Gastroesophageal sphincter (tissue), 4 donors: ENCODE results near the gene ZFYVE1. TPM values are rescaled to one million over a fixed set of nuclear protein-coding genes. Genes with fewer than 3 reads are reported as not detected.

ENCODE experiments used
- ATAC-seq: fragments of 150-250 bp; one replicate; pipeline ENCODE4 v1.9.1; 2016; ENCODE audit warnings: mild to moderate bottlenecking, moderate library complexity
- H3K27ac ChIP-seq, 4 donors: fragments of 200-600 bp; sonication (generic) in 3 of 4; 1 replicate in 3 of 4; 2 replicates in 1 of 4; pipeline ENCODE4 v1.5.1; 2016 to 2019
- H3K27me3 ChIP-seq: fragments of 200-600 bp; sonication (generic); one replicate; pipeline ENCODE4 v1.5.1; 2019
- H3K36me3 ChIP-seq, 2 donors: fragments of 200-600 bp; sonication (generic); one replicate each; pipeline ENCODE4 v1.5.1; 2019; ENCODE audit warnings: control low read depth in 1 of 2
- H3K4me1 ChIP-seq, 3 donors: fragments of 200-600 bp; sonication (generic); 1 replicate in 2 of 3; 2 replicates in 1 of 3; pipeline ENCODE4 v1.5.1; 2016 to 2019; ENCODE audit warnings: control low read depth in 2 of 3
- H3K4me3 ChIP-seq, 2 donors: fragments of 200-600 bp; sonication (generic); one replicate each; pipeline ENCODE4 v1.5.1; 2019; ENCODE audit warnings: mild to moderate bottlenecking in 1 of 2, moderate library complexity in 1 of 2
- H3K9me3 ChIP-seq, 3 donors: fragments of 200-600 bp; sonication (generic); one replicate each; pipeline ENCODE4 v1.5.1; 2017 to 2019; ENCODE audit warnings: control low read depth in 2 of 3
- CTCF ChIP-seq, 4 experiments: fragments of 200-600 bp in 2 of 4; fragments of 450-650 bp in 2 of 4; sonication (generic) in 1 of 4; IDR thresholded peaks; one replicate each; pipeline ENCODE4 v1.5.1; 2017 to 2019; ENCODE audit warnings: antibody characterized with exemption in 4 of 4, mild to moderate bottlenecking in 2 of 4, moderate library complexity in 2 of 4
- EP300 ChIP-seq: sonication (generic); formaldehyde crosslinking; IDR thresholded peaks from one replicate; pipeline ENCODE4 v1.6.1; 2017; ENCODE audit warnings: antibody characterized with exemption, mild to moderate bottlenecking
- POLR2A ChIP-seq, 2 donors: fragments of 450-650 bp; IDR thresholded peaks; one replicate each; pipeline ENCODE4 v1.6.1; 2017; ENCODE audit warnings: antibody characterized with exemption in 2 of 2, mild to moderate bottlenecking in 2 of 2, moderate library complexity in 1 of 2
- POLR2AphosphoS5 ChIP-seq: sonication (generic); formaldehyde crosslinking; IDR thresholded peaks from one replicate; pipeline ENCODE4 v1.6.1; 2017; ENCODE audit warnings: antibody characterized with exemption
- WGBS, 2 donors: methylation state at CpG; one replicate each; pipeline ENCODE4 v1.1.5; 2018; ENCODE audit warnings: low coverage in 1 of 2; 5-methylcytosine and 5-hydroxymethylcytosine counted together
- total RNA-seq, 4 donors: library from RNA; depleted of rRNA; stranded (reverse); fragments of >200 nt; gene quantifications; one replicate each; pipeline ENCODE4 v1.1.0, GENCODE V29; 2016

The ZFYVE1 gene
- total RNA-seq, 4 donors from 2014 or later, result 16.7 to 36.7 (median 23.8) TPM

- peak; percentile 13 for ATAC-seq
- TF ChIP-seq POLR2A (IDR thresholded peaks at IDR 0.05), result no peak
- no peak for TF ChIP-seq EP300
- no peak for TF ChIP-seq CTCF (IDR thresholded peaks at IDR 0.05)
- TF ChIP-seq POLR2AphosphoS5, result no peak
These were observed 56.0 kb downstream of the ZFYVE1 start for GRCh38 chr14:72970824-72971434.

GRCh38 chr14:72970058-72970630, 56.8 kb downstream of the ZFYVE1 start:
- 89% methylated on average over 11 of the region's 17 CpGs; no CpG with 5 or more reads in 1 of the 2 donors for WGBS, 2 donors
- no peaks in the 10 kb centered on the region for H3K27me3 ChIP-seq
- no peak overlapping the region for H3K27ac ChIP-seq
- no peak overlapping the region for H3K4me3 ChIP-seq
- no peak for ATAC-seq
- no peaks in the 10 kb centered on the region for H3K9me3 ChIP-seq
- peaks cover 0 to 82% of the 10 kb centered on the region in 2 donors for H3K36me3 ChIP-seq
- no peaks in the 10 kb centered on the region for H3K4me1 ChIP-seq
- TF ChIP-seq CTCF (IDR thresholded peaks at IDR 0.05) (no peak), POLR2A (IDR thresholded peaks at IDR 0.05) (no peak), EP300 (no peak), POLR2AphosphoS5 (no peak)

More at GRCh38 chr14:72970824-72971434, 56.0 kb downstream of the ZFYVE1 start:
- Histone ChIP-seq H3K4me3 (no peak overlapping the region), H3K4me1 (no peaks in the 10 kb centered on the region), H3K9me3 (no peaks in the 10 kb centered on the region), H3K36me3 (peaks cover 0 to 90% of the 10 kb centered on the region in 2 donors), H3K27me3 (no peaks in the 10 kb centered on the region), H3K27ac (no peak overlapping the region)
- WGBS, 2 donors, result 86 to 93% methylated on average over 15 to 17 of the region's 20 CpGs

GRCh38 chr14:72968316-72968715, 58.6 kb downstream of the ZFYVE1 start:
- no peaks in the 10 kb centered on the region for H3K27me3 ChIP-seq
- 80% methylated on average over 1 of the region's 5 CpGs; no CpG with 5 or more reads in 1 of the 2 donors for WGBS, 2 donors
- ATAC-seq, result no peak
- H3K4me3 ChIP-seq, result no peak overlapping the region
- H3K36me3 ChIP-seq, result peaks cover 0 to 64% of the 10 kb centered on the region in 2 donors
- no peak overlapping the region for H3K27ac ChIP-seq
- TF ChIP-seq EP300, result no peak
- no peak for TF ChIP-seq POLR2AphosphoS5
- no peak for TF ChIP-seq CTCF (IDR thresholded peaks at IDR 0.05)
- TF ChIP-seq POLR2A (IDR thresholded peaks at IDR 0.05), result no peak
- H3K4me1 ChIP-seq, result no peaks in the 10 kb centered on the region
- no peaks in the 10 kb centered on the region for H3K9me3 ChIP-seq

GRCh38 chr14:72966038-72966437, 60.9 kb downstream of the ZFYVE1 start:
- no peak for ATAC-seq
- Histone ChIP-seq H3K27ac (no peak overlapping the region), H3K4me3 (no peak overlapping the region), H3K9me3 (no peaks in the 10 kb centered on the region), H3K27me3 (no peaks in the 10 kb centered on the region), H3K4me1 (no peaks in the 10 kb centered on the region), H3K36me3 (peaks cover 0 to 49% of the 10 kb centered on the region in 2 donors)
- WGBS, 2 donors, result 80 to 90% methylated on average over 2 to 3 of the region's 6 CpGs
- TF ChIP-seq CTCF (IDR thresholded peaks at IDR 0.05) (no peak), POLR2AphosphoS5 (no peak), POLR2A (IDR thresholded peaks at IDR 0.05) (no peak), EP300 (no peak)

- 74 to 92% methylated on average over 6 of the region's 6 CpGs for WGBS, 2 donors
These were observed 61.7 kb downstream of the ZFYVE1 start for GRCh38 chr14:72965249-72965648.

More at GRCh38 chr14:72965249-72965648, 61.7 kb downstream of the ZFYVE1 start:
- Histone ChIP-seq H3K4me1 (no peaks in the 10 kb centered on the region), H3K27me3 (no peaks in the 10 kb centered on the region), H3K36me3 (peaks cover 0 to 49% of the 10 kb centered on the region in 2 donors), H3K9me3 (no peaks in the 10 kb centered on the region), H3K4me3 (no peak overlapping the region), H3K27ac (no peak overlapping the region)
- no peak for ATAC-seq
- TF ChIP-seq CTCF (IDR thresholded peaks at IDR 0.05), result no peak
- no peak for TF ChIP-seq EP300
- no peak for TF ChIP-seq POLR2A (IDR thresholded peaks at IDR 0.05)
- TF ChIP-seq POLR2AphosphoS5, result no peak
